Measurements from ENCODE around the gene APBB2.
"Not testable (repeated sequence)": the region's sequence is repeated elsewhere in the genome, so short reads cannot be mapped to it uniquely, and the experiment has no call there.

Gene APBB2

DNA sequence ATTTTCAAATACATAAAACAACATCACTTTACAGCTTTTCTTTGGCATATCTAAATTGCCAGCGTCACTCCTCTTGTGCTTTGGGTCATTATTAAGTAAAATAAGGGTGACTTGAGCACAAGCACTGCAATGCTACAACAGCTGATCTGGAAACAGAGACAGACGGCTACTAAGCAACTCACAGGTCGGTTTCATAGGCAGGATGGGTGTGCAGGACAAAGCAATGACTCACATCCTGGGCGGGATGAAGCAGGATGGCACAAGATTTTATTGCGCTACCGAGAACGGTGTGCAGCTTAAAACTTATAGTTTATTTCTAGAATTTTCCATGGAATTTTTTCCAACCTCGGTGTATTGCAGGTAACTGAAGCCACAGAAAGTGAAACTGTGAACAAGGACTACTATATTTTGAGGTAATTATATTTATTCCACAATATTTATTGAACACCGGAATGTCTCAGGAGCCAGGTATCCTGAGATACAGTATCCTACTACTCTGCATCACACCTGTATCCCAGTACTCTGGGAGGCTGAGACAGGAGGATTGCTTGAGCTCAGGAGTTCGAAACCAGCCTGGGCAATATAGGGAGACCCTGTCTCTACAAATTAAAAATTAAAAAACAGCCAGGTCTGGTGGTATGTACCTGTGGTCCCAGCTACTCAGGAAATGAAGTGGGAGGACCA is 215.5 kb downstream of the APBB2 start:
- peak; percentile 58 for DNase-seq (ENCODE audit: low read depth, low spot score)
- H3K27ac ChIP-seq = peak overlapping the region; percentile 97

DNA sequence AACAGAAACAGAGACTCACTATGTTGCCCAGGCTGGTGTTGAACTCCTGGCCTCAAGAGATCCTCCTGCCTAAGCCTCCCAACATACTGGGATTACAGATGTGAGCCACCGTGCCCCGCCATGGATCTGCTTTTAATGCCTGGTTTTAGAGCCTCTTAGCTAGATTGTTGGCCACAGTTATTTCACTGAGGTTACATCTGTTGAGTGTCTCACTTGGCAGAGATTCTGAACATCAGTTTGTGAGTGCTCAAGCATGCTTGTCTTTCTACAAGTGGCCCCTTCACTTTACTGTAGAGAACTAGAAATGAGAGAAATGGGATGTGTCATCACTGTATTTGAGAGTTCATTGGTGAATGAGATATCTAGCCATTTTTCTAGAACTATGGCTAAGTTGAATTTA is 218.5 kb downstream of the APBB2 start:
- no peak for DNase-seq (ENCODE audit: low read depth, low spot score)
- H3K27ac ChIP-seq = peak overlapping the region; percentile 95

DNA sequence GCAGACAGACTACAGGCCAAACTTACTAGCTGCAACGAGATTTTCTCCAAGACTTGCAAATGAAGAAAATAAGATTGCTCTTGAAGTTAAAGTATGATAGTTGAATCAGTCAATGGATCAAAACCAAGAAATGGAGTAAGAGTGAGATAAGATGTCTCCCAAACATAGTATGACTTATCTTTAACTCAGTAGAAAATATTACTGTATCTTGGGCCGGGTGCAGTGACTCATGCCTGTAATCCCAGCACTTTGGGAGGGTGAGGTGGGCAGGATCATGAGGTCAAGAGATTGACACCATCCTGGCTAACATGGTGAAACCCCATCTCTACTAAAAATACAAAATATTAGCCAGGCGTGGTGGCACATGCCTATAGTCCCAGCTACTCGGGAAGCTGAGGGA is 220.0 kb downstream of the APBB2 start:
- not testable (repeated sequence) for DNase-seq (ENCODE audit: low read depth, low spot score)
- peak overlapping the region; percentile 95 for H3K27ac ChIP-seq

DNA sequence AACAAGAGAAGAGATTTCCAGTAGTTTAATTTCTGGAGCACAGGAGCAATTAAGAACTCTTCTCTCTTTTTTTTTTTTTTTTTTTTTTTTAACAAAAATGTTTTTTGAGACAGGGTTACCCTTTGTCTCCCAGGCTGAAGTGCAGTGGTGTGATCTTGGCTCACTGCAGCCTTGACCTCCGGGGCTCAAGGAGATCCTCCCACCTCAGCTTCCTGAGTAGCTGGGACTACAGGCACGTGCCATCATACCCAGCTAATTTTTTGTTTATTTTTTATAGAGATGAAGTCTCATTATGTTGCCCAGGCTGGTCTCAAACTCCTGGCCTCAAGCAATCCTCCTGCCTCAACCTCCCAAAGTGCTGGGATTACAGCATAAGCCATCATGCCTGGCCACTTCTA is 221.0 kb downstream of the APBB2 start:
- peak overlapping the region; percentile 95 for H3K27ac ChIP-seq
- not testable (repeated sequence) for DNase-seq (ENCODE audit: low read depth, low spot score)

DNA sequence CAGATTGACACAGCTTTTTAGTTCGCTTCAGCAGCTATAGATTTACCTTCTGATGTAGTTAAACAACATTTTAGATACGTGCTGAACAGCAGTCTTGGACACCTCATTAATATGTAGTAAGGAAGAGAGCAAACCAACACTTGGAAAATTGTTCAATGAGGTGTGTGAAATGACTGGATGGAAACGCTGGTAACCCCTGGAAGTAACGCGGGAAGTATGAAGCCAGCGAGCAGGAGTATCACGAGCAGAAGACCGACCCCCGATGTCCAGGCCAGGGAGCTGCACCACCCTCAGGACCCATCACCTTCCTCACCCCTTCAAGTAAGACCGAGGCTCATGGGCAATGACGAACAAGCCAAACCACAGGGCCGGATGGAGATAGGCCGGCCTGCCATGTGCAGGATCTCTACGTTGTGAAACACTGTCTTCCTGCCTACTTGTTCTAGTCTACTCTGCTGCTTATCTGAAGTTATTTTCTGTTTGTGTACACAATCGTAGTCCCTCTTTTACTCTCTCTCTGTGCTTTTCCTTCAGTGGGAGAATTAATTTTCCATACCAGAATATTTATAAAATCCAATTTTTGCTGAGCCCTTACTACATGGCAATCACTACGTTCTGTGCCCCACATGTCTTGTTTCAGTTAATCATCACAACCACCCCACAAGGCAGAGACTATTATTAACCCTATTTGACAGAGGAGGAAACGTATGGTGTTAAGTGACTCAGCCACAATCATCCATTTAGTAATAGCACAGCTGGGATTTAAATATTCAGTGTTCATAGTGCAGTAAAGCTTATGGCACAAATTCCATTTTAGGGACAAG is 221.7 kb downstream of the APBB2 start:
- peak overlapping the region; percentile 95 for H3K27ac ChIP-seq
- DNase-seq (ENCODE audit: low read depth, low spot score) = peak; percentile 46

DNA sequence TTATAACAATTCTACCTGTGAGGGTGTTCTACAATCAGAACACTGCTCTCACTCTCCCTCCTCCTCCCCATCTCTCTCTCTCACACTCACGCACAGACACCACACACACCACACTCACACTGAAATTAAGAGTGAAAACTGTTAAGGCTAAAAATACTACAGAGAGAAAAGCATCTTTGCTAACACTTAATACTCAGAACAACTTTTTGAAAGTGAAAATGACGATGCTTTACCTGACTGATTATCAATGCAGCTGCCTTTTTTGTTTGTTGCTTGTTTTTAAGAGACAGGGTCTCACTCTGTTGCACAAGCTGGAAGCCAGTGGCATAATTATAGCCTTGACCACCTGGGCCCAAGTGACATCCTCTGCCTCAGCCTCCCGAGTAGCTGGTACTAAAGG is 222.4 kb downstream of the APBB2 start:
- DNase-seq (ENCODE audit: low read depth, low spot score) = no peak
- peak overlapping the region; percentile 95 for H3K27ac ChIP-seq

DNA sequence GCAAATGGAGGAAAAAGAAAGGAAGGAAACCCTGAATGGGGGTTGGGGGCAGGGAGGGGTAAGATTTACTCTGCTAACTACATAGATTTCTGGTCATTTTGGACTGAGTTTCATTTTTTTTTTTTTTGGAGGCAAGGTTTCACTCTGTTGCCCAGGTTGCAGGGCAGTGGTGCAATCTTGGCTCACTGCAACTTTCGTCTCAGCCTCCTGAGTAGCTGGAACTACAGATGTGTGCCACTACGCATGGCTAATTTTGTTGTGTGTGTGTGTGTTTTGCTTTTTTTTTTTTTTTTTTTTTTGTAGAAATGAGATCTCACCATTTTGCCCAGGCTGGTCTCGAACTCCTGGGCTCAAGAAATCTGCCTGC is 223.5 kb downstream of the APBB2 start:
- H3K27ac ChIP-seq = peak overlapping the region; percentile 95
- DNase-seq (ENCODE audit: low read depth, low spot score) = no peak

DNA sequence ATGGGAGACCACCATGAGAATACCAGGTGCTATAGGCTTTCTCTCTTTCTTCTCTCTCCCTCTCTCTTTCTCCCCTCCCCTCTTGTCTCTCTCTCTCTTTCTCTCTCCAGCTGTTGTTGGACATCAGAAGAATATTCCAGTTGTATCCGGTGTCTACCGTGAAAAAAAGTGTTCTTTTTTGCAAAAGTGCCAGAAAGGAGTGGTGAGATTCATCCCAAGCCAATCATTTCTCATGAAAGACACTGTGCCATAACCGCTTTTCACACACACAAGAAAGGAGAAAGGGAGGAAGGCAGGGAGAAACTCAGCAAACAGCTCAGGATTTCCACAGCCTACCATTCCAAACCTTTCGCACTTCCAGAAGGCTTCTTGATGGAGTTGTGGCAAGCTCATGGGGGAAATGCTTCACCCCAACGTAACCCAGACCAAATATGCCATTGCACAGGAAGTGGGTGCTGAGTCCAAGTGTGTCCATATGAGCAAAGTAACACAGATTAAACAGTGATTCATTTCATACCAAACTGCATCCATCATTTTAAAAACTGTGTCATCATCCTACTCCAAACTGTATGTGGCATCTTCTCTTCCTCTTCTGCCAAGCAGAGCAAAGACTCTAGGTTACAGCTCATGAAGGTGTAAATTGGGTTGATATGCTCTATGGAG is 224.0 kb downstream of the APBB2 start:
- H3K27ac ChIP-seq = peak overlapping the region; percentile 95
- peak; percentile 78 for DNase-seq (ENCODE audit: low read depth, low spot score)

DNA sequence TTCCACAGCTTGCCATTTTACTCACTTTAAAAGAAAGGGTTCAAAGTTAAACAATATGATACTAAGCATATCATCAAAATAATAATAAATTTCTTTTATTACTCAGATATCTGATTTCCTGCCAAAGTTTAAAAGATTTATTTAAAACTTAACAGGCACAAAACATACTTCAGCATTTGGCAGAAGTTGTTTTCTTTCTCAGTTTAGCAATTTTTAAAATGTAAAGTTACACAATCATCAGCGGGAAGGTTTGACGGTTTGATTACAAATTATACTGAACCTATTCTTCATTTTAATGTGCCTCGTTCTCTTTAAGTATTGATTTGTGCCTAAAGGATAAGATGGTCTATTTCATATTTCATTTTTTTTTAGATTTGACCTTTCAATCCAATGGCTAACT is 227.2 kb downstream of the APBB2 start:
- DNase-seq (ENCODE audit: low read depth, low spot score) = no peak
- no peak overlapping the region for H3K27ac ChIP-seq

DNA sequence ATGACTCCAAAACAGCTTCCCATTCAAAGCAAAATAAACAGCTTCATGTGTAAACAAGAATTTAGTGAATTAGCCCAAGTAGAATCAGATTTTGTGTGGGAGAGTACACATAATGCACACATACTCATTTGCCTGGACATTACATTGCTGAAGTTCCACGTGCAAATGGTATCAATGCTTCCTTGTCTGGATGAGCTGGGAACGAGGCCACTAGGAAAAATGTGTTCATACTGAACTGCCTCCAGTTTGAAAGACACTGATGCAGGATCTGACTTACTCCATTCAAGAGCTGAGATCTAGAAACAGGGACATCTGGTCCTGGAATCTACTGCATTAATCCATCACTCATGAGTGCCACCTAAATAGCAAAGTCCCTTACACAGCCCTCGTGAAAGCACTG is 228.0 kb downstream of the APBB2 start:
- H3K27ac ChIP-seq = no peak overlapping the region
- DNase-seq (ENCODE audit: low read depth, low spot score) = no peak

DNA sequence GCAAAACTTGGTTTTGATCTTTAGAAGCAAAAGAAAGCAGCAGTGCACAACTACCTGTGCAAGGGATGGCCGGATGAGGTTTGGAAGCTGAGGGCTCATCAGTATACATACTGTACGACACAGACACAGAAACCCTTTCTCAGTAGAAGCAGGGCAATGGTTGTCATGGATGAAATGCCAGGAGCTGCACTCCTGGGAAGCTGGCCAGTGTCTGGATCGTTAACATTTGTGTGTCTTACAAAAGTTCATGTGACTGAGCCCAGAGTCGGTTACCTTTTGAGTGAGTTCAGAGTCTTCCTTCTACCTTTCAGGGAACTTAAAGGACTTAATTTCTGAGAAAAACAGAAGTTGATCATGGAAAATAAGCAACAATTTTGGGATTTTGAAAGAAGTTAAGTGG is 230.3 kb downstream of the APBB2 start:
- DNase-seq (ENCODE audit: low read depth, low spot score) = no peak
- no peak overlapping the region for H3K27ac ChIP-seq

DNA sequence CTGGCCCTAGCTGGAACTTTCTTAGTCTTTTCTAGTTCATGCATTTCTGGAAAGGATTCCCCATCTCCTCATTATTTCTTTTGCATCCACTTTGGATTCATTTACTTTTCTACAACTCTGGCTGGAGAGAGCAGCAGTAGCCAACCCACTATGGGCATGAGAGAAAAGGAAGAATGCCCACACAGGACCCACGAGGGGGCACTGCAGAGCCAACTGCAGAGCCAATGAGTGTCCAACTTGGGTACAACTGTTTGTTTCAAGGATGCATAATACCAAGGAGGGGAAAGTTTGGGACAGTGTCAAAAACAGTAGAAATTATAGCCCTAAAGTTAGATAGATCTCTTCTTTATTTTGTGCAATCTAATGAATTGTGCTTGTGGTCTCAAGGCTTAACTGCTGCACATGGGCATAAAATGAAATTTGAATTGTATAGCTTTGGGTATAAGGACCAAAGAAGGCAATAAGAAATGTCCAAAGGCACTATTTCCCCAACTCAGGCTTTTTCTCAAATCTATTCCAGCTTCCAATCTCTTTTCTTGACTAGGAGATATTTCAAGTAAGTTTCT is 233.9 kb downstream of the APBB2 start:
- H3K27ac ChIP-seq = no peak overlapping the region
- DNase-seq (ENCODE audit: low read depth, low spot score) = no peak

DNA sequence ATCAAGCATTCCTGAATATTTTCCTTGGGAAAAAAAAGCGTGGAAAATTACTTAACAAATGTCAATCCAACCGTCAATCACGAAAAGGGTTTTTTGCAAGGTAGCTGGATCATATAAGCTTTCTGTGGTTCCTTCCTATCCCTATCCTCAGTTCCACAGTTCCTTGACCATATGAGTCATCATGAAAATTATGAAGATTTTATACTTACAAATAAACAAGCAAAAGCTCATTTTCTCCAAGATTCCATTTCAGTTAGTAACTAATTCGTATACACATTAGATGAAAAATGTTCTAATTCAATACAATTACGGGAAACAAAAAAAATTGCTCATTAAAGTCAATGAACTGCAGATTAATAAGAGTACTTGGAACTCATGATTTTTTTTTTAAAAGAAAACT is 235.8 kb downstream of the APBB2 start:
- no peak overlapping the region for H3K27ac ChIP-seq
- DNase-seq (ENCODE audit: low read depth, low spot score) = no peak

DNA sequence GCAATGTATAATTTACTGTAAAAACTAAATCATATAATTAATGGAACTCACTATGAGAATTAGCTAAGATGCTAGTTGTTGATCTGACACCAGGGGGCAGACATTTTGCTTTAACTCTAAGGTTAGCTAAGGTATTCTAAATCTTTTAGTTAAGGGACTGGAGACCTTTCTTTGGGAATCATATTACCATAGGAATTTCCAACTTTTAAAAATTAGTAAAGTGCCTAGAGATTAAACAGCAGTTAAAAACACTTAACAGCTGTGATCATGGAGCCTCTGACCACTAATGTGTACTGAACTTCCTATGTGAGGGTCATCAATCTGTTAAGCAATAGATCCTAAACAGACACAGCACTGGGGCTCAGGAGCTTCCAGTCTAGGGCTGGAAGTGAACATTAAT is 238.0 kb downstream of the APBB2 start:
- DNase-seq (ENCODE audit: low read depth, low spot score) = no peak
- H3K27ac ChIP-seq = peak overlapping the region; percentile 23

DNA sequence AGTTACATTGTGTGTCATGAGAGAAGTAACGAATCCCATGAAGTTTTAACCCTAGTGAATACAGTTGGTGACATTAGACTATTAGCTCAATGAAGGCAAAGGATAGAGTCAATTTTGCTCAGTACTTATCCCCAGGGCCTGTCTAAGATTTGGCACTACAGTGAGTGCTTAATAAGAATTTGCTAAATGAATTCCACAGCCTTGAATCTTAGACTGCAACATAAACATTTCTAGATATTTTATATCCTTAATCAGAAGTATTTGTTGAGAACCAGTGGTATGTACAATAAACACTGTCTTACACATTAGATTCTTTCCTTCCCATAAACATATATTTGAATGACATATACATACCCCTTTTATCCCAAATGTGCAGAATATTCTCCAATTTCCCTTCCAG is 241.6 kb downstream of the APBB2 start:
- H3K27ac ChIP-seq = no peak overlapping the region
- no peak for DNase-seq (ENCODE audit: low read depth, low spot score)

DNA sequence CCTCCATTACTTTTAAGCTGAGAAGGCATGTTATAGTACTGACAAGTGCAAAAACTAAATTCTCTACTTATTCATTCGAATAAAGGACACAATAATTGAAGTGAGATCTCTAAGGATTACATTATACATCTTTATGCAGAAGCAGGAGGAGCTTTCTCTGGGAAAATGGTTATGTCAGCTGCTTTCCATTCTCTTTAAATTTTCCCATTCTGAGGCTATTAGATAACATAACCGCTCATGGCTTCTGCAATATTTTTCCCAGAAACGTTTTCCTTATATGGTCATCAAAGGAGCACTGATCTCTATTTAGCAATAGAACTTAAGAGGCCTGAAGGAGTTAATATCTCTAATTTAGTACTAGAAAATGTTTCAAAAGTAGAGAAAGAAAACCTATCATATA is 243.0 kb downstream of the APBB2 start:
- H3K27ac ChIP-seq = no peak overlapping the region
- no peak for DNase-seq (ENCODE audit: low read depth, low spot score)

DNA sequence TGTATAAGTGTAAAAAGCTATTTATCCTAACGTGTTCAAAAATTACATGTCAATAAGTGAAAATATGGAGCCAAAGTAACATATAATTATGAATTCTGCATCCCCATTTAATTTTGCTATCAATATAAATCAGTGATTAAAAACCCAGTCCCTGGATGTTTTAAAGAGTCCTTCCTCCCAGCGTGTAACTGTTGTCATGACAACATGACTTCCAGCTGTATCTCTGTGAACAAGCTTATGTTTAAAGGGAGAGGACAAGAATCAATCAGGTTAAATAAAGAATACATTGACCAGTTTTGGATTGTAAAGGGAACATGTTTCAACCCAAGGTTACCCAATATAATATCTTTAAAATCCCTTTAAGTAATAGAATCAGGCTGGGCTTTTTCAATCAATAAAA is 244.8 kb downstream of the APBB2 start:
- no peak for DNase-seq (ENCODE audit: low read depth, low spot score)
- H3K27ac ChIP-seq = no peak overlapping the region

DNA sequence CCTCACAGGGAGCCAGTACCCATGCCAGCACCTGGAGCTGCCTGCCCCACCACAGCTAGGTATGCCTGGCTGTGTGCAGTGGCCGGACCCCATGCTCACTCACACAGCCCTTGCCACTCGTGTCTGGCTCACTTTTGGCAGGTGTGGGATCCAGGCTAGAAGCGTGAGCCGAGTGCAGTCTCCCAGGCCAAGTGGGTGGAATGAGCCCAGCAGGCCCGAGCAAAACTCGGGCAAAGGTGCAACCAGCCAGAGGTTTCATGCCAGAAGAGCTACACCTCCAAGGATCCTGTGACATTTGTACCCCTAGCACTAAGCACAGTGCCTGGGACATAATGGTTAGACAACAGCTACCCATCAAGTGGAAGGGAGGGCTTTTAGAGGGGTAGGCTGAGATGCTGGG is 246.8 kb downstream of the APBB2 start:
- H3K27ac ChIP-seq = no peak overlapping the region
- no peak for DNase-seq (ENCODE audit: low read depth, low spot score)

DNA sequence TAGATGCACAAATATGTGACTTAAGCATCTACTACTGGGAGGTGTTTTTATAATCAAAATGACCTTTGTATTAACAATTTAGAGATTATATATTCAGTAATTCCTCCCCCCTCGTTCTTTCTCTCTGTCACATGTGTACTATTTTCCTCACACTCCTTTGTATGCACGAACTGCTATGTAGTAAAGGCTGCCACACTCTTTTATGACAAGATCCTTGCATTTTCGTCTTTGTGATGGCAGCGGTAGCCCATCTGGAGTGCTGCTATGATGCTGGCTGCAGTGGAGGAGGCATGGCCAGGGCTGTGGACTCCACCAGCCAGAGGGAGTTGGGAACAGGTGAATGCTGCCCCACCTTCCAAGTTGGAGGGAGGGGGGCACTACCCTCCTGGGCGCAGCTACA is 248.3 kb downstream of the APBB2 start:
- H3K27ac ChIP-seq = no peak overlapping the region
- DNase-seq (ENCODE audit: low read depth, low spot score) = no peak

DNA sequence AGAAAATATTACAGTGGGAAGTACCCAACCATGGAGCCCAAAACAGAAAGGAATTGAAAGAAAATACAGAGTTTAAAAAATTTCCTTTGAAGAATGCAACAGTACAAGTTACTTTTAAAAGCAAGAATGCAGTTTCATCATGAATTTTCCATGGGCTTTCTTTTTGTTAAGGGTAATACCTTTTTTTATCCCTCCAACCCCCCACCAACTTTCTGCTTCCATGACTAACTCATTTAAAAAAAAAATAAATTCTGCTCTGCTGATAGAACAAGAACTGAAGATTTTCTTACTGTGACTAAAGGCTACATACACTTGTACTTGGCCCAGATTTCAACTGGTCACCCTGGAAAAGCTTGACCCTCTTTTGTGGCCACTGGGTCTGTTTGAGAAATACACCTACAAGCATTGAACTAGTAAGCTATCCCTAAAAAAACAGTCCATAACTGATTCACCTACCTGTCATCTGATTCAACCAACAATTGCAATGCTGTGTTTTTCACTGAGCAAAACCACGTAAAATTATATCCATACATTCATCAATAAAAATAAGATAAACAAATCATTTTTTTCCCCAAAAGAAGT is 250.4 kb downstream of the APBB2 start:
- no peak for DNase-seq (ENCODE audit: low read depth, low spot score)

More for the DNA sequence above, 250.4 kb downstream of the APBB2 start:
- no peak overlapping the region for H3K27ac ChIP-seq
